ENCODE results near the gene SNCG.
"Not testable (repeated sequence)": the region's sequence is repeated elsewhere in the genome, so short reads cannot be mapped to it uniquely, and the experiment has no call there.

Gene SNCG

DNA sequence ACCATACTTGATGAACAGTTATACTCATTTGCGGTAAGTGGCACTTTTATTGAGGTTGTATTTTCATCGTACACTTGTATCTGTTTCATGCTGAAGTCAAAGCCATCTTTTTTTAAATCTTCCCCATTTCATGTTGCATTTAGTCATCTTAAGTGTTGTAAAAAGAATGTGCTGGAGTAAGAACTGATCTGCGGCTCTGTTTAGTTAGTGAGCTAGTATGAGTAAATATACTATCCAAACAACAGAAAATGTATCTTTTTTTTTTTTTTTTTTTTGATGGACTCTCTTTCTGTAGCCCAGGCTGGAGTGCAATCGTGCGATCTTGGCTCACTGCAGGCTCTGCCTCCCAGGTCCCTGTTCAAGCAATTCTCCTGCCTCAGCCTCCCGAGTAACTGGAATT lies 49.3 kb downstream of the SNCG start:
- not testable (repeated sequence) for H3K27me3 ChIP-seq (ENCODE audit: insufficient read depth, low read length); H3K4me3 ChIP-seq (ENCODE audit: low read depth, low read length); H3K4me1 ChIP-seq (ENCODE audit: control insufficient read depth, insufficient read depth, low read length, unreplicated experiment); H3K36me3 ChIP-seq (ENCODE audit: insufficient read depth, low read length); H2AFZ ChIP-seq (ENCODE audit: low read length, unreplicated experiment); H3K27ac ChIP-seq (ENCODE audit: low read depth, low read length); H3K79me2 ChIP-seq (ENCODE audit: control insufficient read depth, insufficient read depth, low read length, unreplicated experiment)

GRCh38 chr10:87008303-87008702 lies 49.9 kb downstream of the SNCG start:
- H3K27ac ChIP-seq (ENCODE audit: low read depth, low read length); H3K4me3 ChIP-seq (ENCODE audit: low read depth, low read length); H3K79me2 ChIP-seq (ENCODE audit: control insufficient read depth, insufficient read depth, low read length, unreplicated experiment): not testable (repeated sequence)

DNA sequence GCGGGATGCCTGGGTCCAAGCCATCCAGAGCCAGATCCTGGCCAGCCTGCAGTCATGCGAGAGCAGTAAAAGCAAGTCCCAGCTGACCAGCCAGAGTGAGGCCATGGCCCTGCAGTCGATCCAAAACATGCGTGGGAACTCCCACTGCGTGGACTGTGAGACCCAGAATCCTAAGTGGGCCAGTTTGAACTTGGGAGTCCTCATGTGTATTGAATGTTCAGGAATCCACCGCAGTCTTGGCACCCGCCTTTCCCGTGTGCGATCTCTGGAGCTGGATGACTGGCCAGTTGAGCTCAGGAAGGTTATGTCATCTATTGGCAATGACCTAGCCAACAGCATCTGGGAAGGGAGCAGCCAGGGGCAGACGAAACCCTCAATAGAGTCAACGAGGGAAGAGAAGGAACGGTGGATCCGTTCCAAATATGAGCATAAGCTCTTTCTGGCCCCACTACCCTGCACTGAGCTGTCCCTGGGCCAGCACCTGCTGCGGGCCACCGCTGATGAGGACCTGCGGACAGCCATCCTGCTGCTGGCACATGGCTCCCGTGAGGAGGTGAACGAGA lies 50.8 kb downstream of the SNCG start:
- not testable (repeated sequence) for H3K4me3 ChIP-seq (ENCODE audit: low read depth, low read length); H3K4me1 ChIP-seq (ENCODE audit: control insufficient read depth, insufficient read depth, low read length, unreplicated experiment); H3K27me3 ChIP-seq (ENCODE audit: insufficient read depth, low read length); H3K79me2 ChIP-seq (ENCODE audit: control insufficient read depth, insufficient read depth, low read length, unreplicated experiment); H3K36me3 ChIP-seq (ENCODE audit: insufficient read depth, low read length); H2AFZ ChIP-seq (ENCODE audit: low read length, unreplicated experiment); H3K27ac ChIP-seq (ENCODE audit: low read depth, low read length)

More at GRCh38 chr10:87008303-87008702, 49.9 kb downstream of the SNCG start:
- H2AFZ ChIP-seq (ENCODE audit: low read length, unreplicated experiment); H3K27me3 ChIP-seq (ENCODE audit: insufficient read depth, low read length); H3K36me3 ChIP-seq (ENCODE audit: insufficient read depth, low read length); H3K4me1 ChIP-seq (ENCODE audit: control insufficient read depth, insufficient read depth, low read length, unreplicated experiment): not testable (repeated sequence)
